GM12878 (cell line): Measurements from ENCODE around the gene PADI1. TPM values are rescaled to one million over a fixed set of nuclear protein-coding genes. Genes with fewer than 3 reads are reported as not detected.

Source experiments
- ATAC-seq: fragments of 200-7000 bp; cut with Tn5 transposase; 3 replicates; pipeline ENCODE4 v1.9.1; 2020; ENCODE audit warnings: mild to moderate bottlenecking, moderate library complexity
- BruUV-seq: library from RNA; stranded (reverse); fragments of 400-500 nt; replicated peaks from 2 replicates; lab custom pipeline; 2021; lab: Mats Ljungman, UMichigan
- CTCF ChIA-PET: fragments of 300-600 bp; sonication (Branson Sonifier 250); formaldehyde crosslinking; extraction: SDS; loops from one replicate; lab custom pipeline; 2021; ENCODE audit warnings: inconsistent platforms; lab: Yijun Ruan, JAX
- POLR2A ChIA-PET: fragments of 350-600 bp; formaldehyde crosslinking; extraction: SDS; loops from one replicate; lab custom pipeline; 2021; ENCODE audit warnings: inconsistent platforms; lab: Charles Lee
- RAD21 ChIA-PET: fragments of 300-600 bp; sonication (Branson Sonifier 250); formaldehyde crosslinking; loops from one replicate; lab custom pipeline; 2023; ENCODE audit warnings: antibody characterized with exemption; ENCODE audit not compliant: unreplicated experiment; lab: Charles Lee
- SMC1A ChIA-PET: fragments of 300-600 bp; sonication (Branson Sonifier 250); formaldehyde crosslinking; loops from one replicate; lab custom pipeline; 2023; ENCODE audit not compliant: unreplicated experiment, uncharacterized antibody; lab: Charles Lee
- DNase-seq: peaks from one replicate; pipeline ENCODE4 v3.0.0-alpha.2; 2011; ENCODE audit warnings: low read depth, low spot score
- FAIRE-seq: peaks from 3 replicates; lab custom pipeline; 2011; peaks lifted over from hg19 to GRCh38; lab: Jason Lieb, UNC
- H2AFZ ChIP-seq: 2 replicates; pipeline ENCODE4 v1.6.0; 2011; ENCODE audit warnings: low read depth, low read length, control low read depth; ENCODE audit not compliant: control insufficient read depth
- H3K27ac ChIP-seq: 2 replicates; pipeline ENCODE4 v1.5.1; 2011; ENCODE audit warnings: control low read depth; ENCODE audit not compliant: control insufficient read depth, insufficient read depth
- H3K27me3 ChIP-seq, 2 experiments: replicated peaks in 1 of 2; 2 replicates each; pipeline versions ENCODE4 v1.6.0 to v1.6.1; 2011; ENCODE audit warnings: low read length in 1 of 2; ENCODE audit not compliant: control insufficient read depth in 2 of 2, insufficient read depth in 2 of 2
- H3K36me3 ChIP-seq, 2 experiments: 2 replicates each; pipeline ENCODE4 v1.5.1; 2011; ENCODE audit warnings: low read length in 1 of 2; ENCODE audit not compliant: control insufficient read depth in 2 of 2, insufficient read depth in 2 of 2
- H3K4me1 ChIP-seq: 2 replicates; pipeline ENCODE4 v1.6.1; 2011; ENCODE audit warnings: mild to moderate bottlenecking, low read length, moderate library complexity, mixed read lengths; ENCODE audit not compliant: control insufficient read depth, insufficient read depth
- H3K4me2 ChIP-seq: 2 replicates; pipeline ENCODE4 v1.6.0; 2011; ENCODE audit warnings: control low read depth; ENCODE audit not compliant: control insufficient read depth, insufficient read depth
- H3K4me3 ChIP-seq: fragments of 200-600 bp; sonication (generic); 2 replicates; pipeline ENCODE4 v1.5.1; 2016
- H3K79me2 ChIP-seq: 2 replicates; pipeline ENCODE4 v1.6.0; 2011; ENCODE audit warnings: low read length; ENCODE audit not compliant: control insufficient read depth, insufficient read depth
- H3K9ac ChIP-seq: 2 replicates; pipeline ENCODE4 v1.8.0; 2011; ENCODE audit warnings: low read length, control low read depth, mixed read lengths; ENCODE audit not compliant: control insufficient read depth, insufficient read depth
- H3K9me3 ChIP-seq: replicated peaks from 3 replicates; pipeline ENCODE4 v1.5.1; 2011; ENCODE audit warnings: mild to moderate bottlenecking, low read length; ENCODE audit not compliant: control insufficient read depth, insufficient read depth
- H4K20me1 ChIP-seq: 2 replicates; pipeline ENCODE4 v1.6.0; 2011; ENCODE audit not compliant: control insufficient read depth, insufficient read depth
- CBX5 ChIP-seq: sonication (generic); IDR thresholded peaks from 2 replicates; pipeline ENCODE4 v1.6.1; 2016; ENCODE audit warnings: low read depth, moderate library complexity, mild to moderate bottlenecking, inconsistent platforms
- MEF2A ChIP-seq: IDR thresholded peaks from 2 replicates; pipeline ENCODE4 v1.6.1; 2011; ENCODE audit warnings: low read depth, mild to moderate bottlenecking, low read length, moderate library complexity; ENCODE audit not compliant: insufficient read depth
- NFXL1 ChIP-seq: fragments of 450-650 bp; IDR thresholded peaks from 2 replicates; pipeline ENCODE4 v1.6.1; 2017; ENCODE audit warnings: antibody characterized with exemption, mild to moderate bottlenecking, borderline replicate concordance
- NRF1 ChIP-seq: conservative IDR thresholded peaks from 2 replicates; pipeline ENCODE4 v1.6.1; 2011; ENCODE audit warnings: mild to moderate bottlenecking, low read depth, low read length, improper control_type of control experiment
- POLR2AphosphoS5 ChIP-seq: IDR thresholded peaks from 2 replicates; pipeline ENCODE4 v1.6.1; 2011; ENCODE audit warnings: mild to moderate bottlenecking, low read length, inconsistent platforms
- SP1 ChIP-seq: IDR thresholded peaks from one replicate; pipeline ENCODE4 v1.6.1; 2011; ENCODE audit warnings: low read depth, low read length
- STAT3 ChIP-seq: IDR thresholded peaks from 2 replicates; pipeline ENCODE4 v1.6.1; 2011; ENCODE audit warnings: low read depth, low read length, improper control_type of control experiment
- SUPT20H ChIP-seq: IDR thresholded peaks from 2 replicates; pipeline ENCODE4 v1.6.1; 2011; ENCODE audit warnings: low read depth, mild to moderate bottlenecking, low read length, moderate library complexity, borderline replicate concordance; ENCODE audit not compliant: control insufficient read depth
- WGBS: methylation state at CpG from one replicate; pipeline ENCODE4 v1.1.6; 2016; ENCODE audit warnings: low lambda C conversion rate; ENCODE audit not compliant: insufficient replicate concordance, insufficient coverage; ENCODE audit errors: missing lambda C conversion rate; 5-methylcytosine and 5-hydroxymethylcytosine counted together
- in situ Hi-C: fragments of 300-500 bp; cut with MboI; formaldehyde crosslinking; loops from 9 replicates; pipeline ENCODE4 v1.14.3; 2018; ENCODE audit warnings: mixed read lengths
- intact Hi-C: fragments of 100-400 bp; cut with micrococcal nuclease; formaldehyde crosslinking; loops from one replicate; pipeline ENCODE4 v1.14.2; 2022; ENCODE audit not compliant: unreplicated experiment
- polyA plus RNA-seq, 11 experiments: library from polyadenylated mRNA; depleted of rRNA in 4 of 11; unstranded in 6 of 11; stranded (reverse) in 5 of 11; fragments of >200 nt; fragmentation: Nextera tagmentation in 4 of 11; fragmentation: Illumina TruSeq in 1 of 11; extraction: Ambion mirVana in 4 of 11; extraction: Trizol in 1 of 11; gene quantifications; 1 replicate in 1 of 11; 2 replicates in 10 of 11; pipeline versions ENCODE4 v1.2.1 to v1.2.3, GENCODE V29; 2011 to 2016; ENCODE audit warnings: inconsistent platforms in 2 of 11, missing spikeins in 2 of 11, low read depth in 1 of 11
- total RNA-seq, 4 experiments: library from RNA; depleted of rRNA in 3 of 4; stranded (reverse); fragments of >200 nt in 3 of 4; fragmentation: Illumina TruSeq in 1 of 4; extraction: Trizol in 1 of 4; gene quantifications; 2 replicates each; pipeline versions ENCODE4 v1.2.1 to v1.2.3, GENCODE V29; 2013 to 2021
- TF ChIP-seq, protein P1 (sequence below): fragments of 450-650 bp; IDR thresholded peaks from 2 replicates; pipeline ENCODE4 v1.6.1; 2017; ENCODE audit warnings: borderline replicate concordance
- TF ChIP-seq, protein P2 (sequence below): fragments of 450-650 bp; formaldehyde crosslinking; IDR thresholded peaks from 2 replicates; pipeline ENCODE4 v1.4.0; 2022; ENCODE audit warnings: mild to moderate bottlenecking, moderate library complexity
- TF ChIP-seq, protein P3 (sequence below): fragments of 450-650 bp; IDR thresholded peaks from 2 replicates; pipeline ENCODE4 v1.6.1; 2017; ENCODE audit warnings: mild to moderate bottlenecking, moderate library complexity
- TF ChIP-seq, protein P4 (sequence below): fragments of 150-350 bp; IDR thresholded peaks from 2 replicates; pipeline ENCODE4 v1.6.1; 2014; ENCODE audit warnings: mild to moderate bottlenecking, low read depth, low read length
- TF ChIP-seq, protein P5 (sequence below): IDR thresholded peaks from 2 replicates; pipeline ENCODE4 v1.6.1; 2011; ENCODE audit warnings: borderline replicate concordance, low read depth, mild to moderate bottlenecking, moderate library complexity, mixed read lengths, low read length; ENCODE audit not compliant: insufficient read depth; ENCODE audit errors: extremely low read length

Gene PADI1
- total and polyA plus RNA-seq, 10 of the 15 experiments (the other 5 are each of a cell fraction or from before 2014, with no cell fraction given): 0.05 TPM; not detected in 9

DNA sequence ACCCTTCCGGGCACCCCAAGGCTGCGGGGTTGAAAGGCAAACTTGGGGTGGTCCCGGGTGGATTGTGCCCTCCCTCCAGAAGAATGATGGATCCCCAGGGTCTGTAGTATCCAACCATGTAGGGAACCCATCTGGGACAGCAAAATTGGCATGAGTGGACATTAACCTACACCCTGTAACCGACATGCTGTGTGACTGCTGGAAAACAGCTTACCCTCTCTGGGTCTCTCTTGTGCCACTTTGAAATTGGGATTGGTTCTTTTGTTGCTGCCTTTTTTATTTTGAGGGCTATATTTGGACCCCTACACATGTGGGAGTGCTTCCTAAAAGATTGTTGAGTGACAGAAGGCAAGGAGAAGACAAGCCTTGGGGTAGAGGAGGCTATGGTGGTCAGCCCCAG lies 19.5 kb downstream of the PADI1 start:
- Histone ChIP-seq H3K27ac (no peak overlapping the region), H3K4me1 (no peaks in the 10 kb centered on the region), H3K9ac (no peak overlapping the region), H3K36me3 (no peaks in the 10 kb centered on the region), H3K79me2 (no peaks in the 10 kb centered on the region), H3K9me3 (no peaks in the 10 kb centered on the region), H3K4me2 (no peak overlapping the region), H3K4me3 (no peak overlapping the region), H2AFZ (no peak overlapping the region), H3K27me3 (peaks cover 0 to 2% of the 10 kb centered on the region in 2 experiments; a peak in 2 of 4 replicates), H4K20me1 (no peaks in the 10 kb centered on the region)
- SMC1A ChIA-PET: no interaction called here
- no peak for FAIRE-seq
- CTCF ChIA-PET: interaction anchor here (1.0 to 2.2 kb wide), 2 partner anchors 13 to 98 kb away, joined by 3 to 5 read pairs; no protein-coding TSS in a partner anchor
- in situ Hi-C loops: no loop called here
- DNase-seq: no peak
- intact Hi-C loops: no loop called here
- ATAC-seq: no peak
- POLR2A ChIA-PET: no interaction called here
- RAD21 ChIA-PET: no interaction called here
- 9% methylated on average over 4 of the region's 4 CpGs for WGBS
- no TSS peak for BruUV-seq
- TF ChIP-seq CBX5 (no peak), STAT3 (no peak), SP1 (no peak), POLR2AphosphoS5 (no peak), NFXL1 (no peak), SUPT20H (no peak), MEF2A (no peak), NRF1 (no peak)
- TF ChIP-seq, protein P1, sequence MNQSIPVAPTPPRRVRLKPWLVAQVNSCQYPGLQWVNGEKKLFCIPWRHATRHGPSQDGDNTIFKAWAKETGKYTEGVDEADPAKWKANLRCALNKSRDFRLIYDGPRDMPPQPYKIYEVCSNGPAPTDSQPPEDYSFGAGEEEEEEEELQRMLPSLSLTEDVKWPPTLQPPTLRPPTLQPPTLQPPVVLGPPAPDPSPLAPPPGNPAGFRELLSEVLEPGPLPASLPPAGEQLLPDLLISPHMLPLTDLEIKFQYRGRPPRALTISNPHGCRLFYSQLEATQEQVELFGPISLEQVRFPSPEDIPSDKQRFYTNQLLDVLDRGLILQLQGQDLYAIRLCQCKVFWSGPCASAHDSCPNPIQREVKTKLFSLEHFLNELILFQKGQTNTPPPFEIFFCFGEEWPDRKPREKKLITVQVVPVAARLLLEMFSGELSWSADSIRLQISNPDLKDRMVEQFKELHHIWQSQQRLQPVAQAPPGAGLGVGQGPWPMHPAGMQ: no peak
- TF ChIP-seq, protein P2, sequence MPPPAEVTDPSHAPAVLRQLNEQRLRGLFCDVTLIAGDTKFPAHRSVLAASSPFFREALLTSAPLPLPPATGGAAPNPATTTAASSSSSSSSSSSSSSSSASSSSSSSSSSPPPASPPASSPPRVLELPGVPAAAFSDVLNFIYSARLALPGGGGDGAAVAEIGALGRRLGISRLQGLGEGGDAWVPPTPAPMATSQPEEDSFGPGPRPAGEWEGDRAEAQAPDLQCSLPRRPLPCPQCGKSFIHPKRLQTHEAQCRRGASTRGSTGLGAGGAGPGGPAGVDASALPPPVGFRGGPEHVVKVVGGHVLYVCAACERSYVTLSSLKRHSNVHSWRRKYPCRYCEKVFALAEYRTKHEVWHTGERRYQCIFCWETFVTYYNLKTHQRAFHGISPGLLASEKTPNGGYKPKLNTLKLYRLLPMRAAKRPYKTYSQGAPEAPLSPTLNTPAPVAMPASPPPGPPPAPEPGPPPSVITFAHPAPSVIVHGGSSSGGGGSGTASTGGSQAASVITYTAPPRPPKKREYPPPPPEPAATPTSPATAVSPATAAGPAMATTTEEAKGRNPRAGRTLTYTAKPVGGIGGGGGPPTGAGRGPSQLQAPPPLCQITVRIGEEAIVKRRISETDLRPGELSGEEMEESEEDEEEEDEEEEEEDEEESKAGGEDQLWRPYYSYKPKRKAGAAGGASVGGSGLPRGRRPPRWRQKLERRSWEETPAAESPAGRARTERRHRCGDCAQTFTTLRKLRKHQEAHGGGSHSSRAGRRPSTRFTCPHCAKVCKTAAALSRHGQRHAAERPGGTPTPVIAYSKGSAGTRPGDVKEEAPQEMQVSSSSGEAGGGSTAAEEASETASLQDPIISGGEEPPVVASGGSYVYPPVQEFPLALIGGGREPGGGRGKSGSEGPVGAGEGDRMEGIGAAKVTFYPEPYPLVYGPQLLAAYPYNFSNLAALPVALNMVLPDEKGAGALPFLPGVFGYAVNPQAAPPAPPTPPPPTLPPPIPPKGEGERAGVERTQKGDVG (CRISPR knock-in tag): no peak
- TF ChIP-seq, protein P3, sequence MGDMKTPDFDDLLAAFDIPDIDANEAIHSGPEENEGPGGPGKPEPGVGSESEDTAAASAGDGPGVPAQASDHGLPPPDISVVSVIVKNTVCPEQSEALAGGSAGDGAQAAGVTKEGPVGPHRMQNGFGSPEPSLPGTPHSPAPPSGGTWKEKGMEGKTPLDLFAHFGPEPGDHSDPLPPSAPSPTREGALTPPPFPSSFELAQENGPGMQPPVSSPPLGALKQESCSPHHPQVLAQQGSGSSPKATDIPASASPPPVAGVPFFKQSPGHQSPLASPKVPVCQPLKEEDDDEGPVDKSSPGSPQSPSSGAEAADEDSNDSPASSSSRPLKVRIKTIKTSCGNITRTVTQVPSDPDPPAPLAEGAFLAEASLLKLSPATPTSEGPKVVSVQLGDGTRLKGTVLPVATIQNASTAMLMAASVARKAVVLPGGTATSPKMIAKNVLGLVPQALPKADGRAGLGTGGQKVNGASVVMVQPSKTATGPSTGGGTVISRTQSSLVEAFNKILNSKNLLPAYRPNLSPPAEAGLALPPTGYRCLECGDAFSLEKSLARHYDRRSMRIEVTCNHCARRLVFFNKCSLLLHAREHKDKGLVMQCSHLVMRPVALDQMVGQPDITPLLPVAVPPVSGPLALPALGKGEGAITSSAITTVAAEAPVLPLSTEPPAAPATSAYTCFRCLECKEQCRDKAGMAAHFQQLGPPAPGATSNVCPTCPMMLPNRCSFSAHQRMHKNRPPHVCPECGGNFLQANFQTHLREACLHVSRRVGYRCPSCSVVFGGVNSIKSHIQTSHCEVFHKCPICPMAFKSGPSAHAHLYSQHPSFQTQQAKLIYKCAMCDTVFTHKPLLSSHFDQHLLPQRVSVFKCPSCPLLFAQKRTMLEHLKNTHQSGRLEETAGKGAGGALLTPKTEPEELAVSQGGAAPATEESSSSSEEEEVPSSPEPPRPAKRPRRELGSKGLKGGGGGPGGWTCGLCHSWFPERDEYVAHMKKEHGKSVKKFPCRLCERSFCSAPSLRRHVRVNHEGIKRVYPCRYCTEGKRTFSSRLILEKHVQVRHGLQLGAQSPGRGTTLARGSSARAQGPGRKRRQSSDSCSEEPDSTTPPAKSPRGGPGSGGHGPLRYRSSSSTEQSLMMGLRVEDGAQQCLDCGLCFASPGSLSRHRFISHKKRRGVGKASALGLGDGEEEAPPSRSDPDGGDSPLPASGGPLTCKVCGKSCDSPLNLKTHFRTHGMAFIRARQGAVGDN: no peak
- TF ChIP-seq, protein P4, sequence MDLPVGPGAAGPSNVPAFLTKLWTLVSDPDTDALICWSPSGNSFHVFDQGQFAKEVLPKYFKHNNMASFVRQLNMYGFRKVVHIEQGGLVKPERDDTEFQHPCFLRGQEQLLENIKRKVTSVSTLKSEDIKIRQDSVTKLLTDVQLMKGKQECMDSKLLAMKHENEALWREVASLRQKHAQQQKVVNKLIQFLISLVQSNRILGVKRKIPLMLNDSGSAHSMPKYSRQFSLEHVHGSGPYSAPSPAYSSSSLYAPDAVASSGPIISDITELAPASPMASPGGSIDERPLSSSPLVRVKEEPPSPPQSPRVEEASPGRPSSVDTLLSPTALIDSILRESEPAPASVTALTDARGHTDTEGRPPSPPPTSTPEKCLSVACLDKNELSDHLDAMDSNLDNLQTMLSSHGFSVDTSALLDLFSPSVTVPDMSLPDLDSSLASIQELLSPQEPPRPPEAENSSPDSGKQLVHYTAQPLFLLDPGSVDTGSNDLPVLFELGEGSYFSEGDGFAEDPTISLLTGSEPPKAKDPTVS: no peak
- TF ChIP-seq, protein P5, sequence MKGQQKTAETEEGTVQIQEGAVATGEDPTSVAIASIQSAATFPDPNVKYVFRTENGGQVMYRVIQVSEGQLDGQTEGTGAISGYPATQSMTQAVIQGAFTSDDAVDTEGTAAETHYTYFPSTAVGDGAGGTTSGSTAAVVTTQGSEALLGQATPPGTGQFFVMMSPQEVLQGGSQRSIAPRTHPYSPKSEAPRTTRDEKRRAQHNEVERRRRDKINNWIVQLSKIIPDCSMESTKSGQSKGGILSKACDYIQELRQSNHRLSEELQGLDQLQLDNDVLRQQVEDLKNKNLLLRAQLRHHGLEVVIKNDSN: no peak
